GM12801 (cell line): ENCODE measurements around the gene ERN1.

ENCODE experiments used
- TF ChIP-seq, protein P1 (sequence below): IDR thresholded peaks from one replicate; pipeline ENCODE4 v1.5.1; 2011; ENCODE audit warnings: control low read depth; ENCODE audit not compliant: insufficient read length; ENCODE audit errors: extremely low read depth

The ERN1 gene

DNA sequence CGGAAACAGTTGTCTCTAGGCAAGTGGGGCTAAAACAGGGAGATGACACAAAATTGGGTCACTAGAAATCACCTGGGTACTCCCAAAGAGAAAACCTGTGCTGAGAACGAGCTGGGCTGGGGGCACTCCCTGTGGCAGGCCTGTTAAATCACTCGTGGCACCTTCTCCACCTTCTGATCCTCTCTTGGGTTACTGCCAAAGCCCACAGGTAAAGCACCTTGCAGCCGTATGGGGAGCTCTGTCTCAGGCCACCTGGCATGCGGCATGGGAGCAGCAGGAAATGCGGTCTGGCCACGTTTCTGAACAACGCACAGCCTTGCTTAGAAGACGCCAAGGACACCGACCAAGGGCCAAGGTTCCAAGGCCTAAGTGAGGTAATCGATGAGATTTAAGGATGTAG lies 88.0 kb downstream of the ERN1 start:
- TF ChIP-seq, protein P1, sequence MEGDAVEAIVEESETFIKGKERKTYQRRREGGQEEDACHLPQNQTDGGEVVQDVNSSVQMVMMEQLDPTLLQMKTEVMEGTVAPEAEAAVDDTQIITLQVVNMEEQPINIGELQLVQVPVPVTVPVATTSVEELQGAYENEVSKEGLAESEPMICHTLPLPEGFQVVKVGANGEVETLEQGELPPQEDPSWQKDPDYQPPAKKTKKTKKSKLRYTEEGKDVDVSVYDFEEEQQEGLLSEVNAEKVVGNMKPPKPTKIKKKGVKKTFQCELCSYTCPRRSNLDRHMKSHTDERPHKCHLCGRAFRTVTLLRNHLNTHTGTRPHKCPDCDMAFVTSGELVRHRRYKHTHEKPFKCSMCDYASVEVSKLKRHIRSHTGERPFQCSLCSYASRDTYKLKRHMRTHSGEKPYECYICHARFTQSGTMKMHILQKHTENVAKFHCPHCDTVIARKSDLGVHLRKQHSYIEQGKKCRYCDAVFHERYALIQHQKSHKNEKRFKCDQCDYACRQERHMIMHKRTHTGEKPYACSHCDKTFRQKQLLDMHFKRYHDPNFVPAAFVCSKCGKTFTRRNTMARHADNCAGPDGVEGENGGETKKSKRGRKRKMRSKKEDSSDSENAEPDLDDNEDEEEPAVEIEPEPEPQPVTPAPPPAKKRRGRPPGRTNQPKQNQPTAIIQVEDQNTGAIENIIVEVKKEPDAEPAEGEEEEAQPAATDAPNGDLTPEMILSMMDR = no peak

DNA sequence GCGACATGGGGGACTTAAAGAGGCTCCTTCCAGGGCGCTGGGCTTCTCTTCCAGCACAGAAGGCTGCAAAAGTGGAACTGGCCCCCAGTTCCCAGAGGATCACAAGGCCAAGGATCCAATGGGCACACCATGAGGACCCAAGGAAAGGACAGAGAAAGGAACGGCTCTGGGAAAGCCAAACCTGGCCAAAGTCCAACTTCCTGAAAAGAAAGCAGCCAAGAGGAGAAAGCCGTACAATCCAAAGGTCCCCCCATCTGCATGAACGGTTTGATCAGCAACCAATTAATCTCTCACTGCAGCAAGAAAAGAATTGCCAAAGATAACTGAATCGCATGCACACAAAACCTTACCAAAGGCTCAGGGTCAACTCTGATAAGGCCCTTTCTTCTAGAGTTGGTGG lies 89.7 kb downstream of the ERN1 start:
- TF ChIP-seq, protein P1 = no peak

DNA sequence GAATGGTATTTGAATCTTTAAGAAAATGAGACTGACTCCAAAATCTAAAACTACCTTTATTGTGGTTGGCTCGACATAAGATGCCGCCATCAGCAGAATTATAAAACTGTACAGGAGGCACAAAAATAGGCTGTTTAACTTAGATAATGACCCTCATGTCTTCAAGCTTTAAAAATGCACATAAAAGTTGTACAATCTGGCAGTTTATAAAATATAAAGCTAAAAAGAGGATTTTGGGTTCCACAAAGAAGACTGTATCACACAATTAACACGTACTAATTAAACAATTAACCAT lies 90.9 kb downstream of the ERN1 start:
- TF ChIP-seq, protein P1 = no peak

DNA sequence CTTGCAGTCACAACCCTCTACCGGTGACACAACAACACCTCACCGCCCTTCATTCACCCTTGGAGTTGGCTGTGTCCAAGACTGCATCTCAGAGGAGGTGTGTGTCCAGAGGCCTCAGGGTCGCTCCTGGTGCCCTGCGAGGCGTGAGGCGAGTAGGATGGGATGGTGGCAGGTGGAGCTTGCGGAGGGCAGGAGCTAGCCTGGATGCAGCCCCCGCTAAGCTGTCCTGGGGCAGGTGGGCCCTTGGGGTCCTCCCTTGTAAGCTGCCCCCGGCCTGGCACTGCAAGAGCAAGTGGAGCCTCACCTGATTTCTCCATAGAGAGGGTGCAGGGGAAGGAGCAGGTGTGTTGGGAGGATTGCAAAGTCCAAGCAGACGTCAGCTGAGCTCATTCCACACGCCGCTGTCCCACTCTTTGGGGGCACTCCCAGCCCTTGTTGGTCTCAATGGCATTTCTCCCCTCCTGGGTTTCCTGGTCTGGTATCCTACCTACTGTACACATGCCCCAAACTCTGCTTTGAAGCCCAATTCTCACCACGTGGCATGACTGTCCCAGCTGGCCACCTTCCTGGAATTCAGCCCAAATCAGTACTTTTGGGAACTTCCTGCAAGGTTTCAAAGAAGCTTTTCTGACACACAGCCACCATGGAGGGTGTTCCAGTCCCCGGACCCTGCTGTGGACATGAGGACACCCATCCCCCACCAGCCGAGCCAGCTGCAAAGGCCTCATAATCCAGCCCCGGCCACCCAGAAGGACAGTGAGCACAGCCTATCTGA lies 91.4 kb downstream of the ERN1 start:
- TF ChIP-seq, protein P1 = no peak

DNA sequence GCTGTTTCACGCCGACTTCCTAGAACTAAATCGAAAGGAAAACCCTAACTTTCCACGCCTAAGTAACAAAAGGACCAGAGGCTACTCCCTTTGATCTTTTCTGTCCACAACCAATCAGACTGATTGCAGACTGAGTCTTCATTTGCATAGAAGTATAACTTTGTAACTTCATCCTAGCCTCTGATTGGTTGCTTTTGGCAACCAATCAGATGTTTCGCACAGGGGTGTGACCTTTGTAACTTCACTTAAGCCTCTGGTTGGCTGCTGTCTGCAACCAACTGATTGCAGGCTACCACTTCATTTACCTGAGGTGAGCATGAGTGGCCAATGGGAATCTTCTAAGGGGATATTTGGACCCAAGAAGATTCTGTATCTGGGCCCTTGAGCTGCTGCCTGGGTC lies 92.1 kb downstream of the ERN1 start:
- TF ChIP-seq, protein P1 = no peak

DNA sequence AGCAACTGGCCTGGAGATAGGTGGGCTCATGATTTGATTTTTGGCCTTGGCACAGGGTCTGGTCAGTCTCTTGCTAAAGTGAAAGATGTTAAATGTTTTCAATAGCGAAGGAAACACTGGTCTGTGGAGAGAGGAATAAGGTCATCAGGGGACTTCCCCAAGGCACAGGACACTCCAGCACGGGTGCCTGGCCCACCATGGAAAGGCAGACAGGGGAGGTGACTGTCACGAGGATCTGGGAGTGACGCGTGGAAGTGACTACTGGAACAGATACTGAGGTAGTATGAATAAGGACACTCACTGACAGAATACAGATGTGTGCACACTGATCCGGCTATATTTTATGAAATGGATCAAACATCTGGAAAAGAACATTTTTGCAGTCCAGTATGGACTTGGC lies 92.8 kb downstream of the ERN1 start:
- TF ChIP-seq, protein P1 = no peak

DNA sequence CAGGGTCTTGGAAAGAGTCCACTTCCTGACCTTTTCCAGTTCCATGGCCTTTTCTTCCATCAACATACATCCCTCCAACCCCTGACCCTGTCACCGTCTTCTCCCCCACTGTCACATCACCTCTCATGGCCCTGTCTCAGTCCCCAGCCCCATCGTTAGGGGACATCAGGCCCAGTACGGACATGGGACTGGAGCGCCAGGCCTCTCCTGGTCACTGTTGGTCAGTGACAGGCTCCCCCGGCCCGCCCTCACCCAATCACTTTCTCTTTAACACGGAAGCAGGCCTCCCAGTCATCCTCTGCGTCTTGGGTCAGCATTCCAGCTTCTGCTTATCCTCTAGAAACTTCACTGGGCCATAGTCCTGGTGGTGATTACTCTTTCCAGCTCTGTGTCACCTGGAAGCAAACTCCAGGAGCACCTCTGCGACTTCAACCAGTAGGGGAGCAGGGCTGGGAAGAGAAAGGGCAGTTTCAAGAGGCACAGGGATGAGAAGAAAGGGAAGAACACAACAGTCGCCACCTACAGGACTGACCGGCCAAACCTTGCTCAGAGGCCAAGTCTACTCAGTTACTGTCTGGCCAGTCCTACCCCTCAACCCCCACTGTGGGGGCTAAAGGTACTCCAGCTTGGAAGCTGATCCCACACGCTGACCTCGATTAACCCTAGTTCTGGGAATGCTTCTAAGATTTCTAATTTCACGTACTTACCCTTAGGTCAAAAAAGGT lies 93.6 kb downstream of the ERN1 start:
- TF ChIP-seq, protein P1 = no peak
